IMR-90 (cell line): Measurements from ENCODE around the gene TMPRSS13. TPM values are rescaled to one million over a fixed set of nuclear protein-coding genes. Genes with fewer than 3 reads are reported as not detected.

Experiments used
- ATAC-seq: fragments of 200-7000 bp; cut with Tn5 transposase; 2 replicates; pipeline ENCODE4 v1.9.1; 2020; ENCODE audit warnings: low read depth, mild to moderate bottlenecking, moderate library complexity
- BruUV-seq: library from RNA; stranded (reverse); fragments of 400-500 nt; replicated peaks from 2 replicates; lab custom pipeline; 2021; lab: Mats Ljungman, UMichigan
- CTCF ChIA-PET: fragments of 300-600 bp; formaldehyde crosslinking; extraction: SDS; loops from one replicate; lab custom pipeline; 2021; ENCODE audit warnings: antibody characterized with exemption; lab: Yijun Ruan, JAX
- POLR2A ChIA-PET: fragments of 300-600 bp; sonication (Branson Sonifier 250); formaldehyde crosslinking; loops from one replicate; lab custom pipeline; 2022; ENCODE audit warnings: antibody characterized with exemption; ENCODE audit not compliant: unreplicated experiment; lab: Charles Lee
- DNase-seq: peaks from one replicate; pipeline ENCODE4 v3.0.0; 2013
- H2AFZ ChIP-seq: replicated peaks from 2 replicates; pipeline ENCODE3; 2013; ENCODE audit warnings: low read length, mild to moderate bottlenecking; ENCODE audit not compliant: poor library complexity
- H2AK5ac ChIP-seq: 2 replicates; pipeline ENCODE4 v1.6.1; 2013; ENCODE audit warnings: low read depth, low read length, inconsistent platforms
- H2AK9ac ChIP-seq: replicated peaks from 2 replicates; pipeline ENCODE3; 2013; ENCODE audit warnings: mild to moderate bottlenecking, low read depth, low read length, moderate library complexity; ENCODE audit not compliant: poor library complexity
- H2BK120ac ChIP-seq: 2 replicates; pipeline ENCODE4 v1.6.1; 2013; ENCODE audit warnings: low read depth, low read length, inconsistent platforms
- H2BK15ac ChIP-seq: 3 replicates; pipeline ENCODE4 v1.6.1; 2013; ENCODE audit warnings: low read depth, low read length, inconsistent platforms
- H2BK20ac ChIP-seq: 2 replicates; pipeline ENCODE4 v1.6.1; 2013; ENCODE audit warnings: low read depth, mild to moderate bottlenecking, inconsistent platforms, low read length, moderate library complexity
- H2BK5ac ChIP-seq: 2 replicates; pipeline ENCODE4 v1.6.1; 2013; ENCODE audit warnings: mild to moderate bottlenecking, low read depth, low read length, inconsistent platforms; ENCODE audit not compliant: poor library complexity, severe bottlenecking
- H3K14ac ChIP-seq: replicated peaks from 2 replicates; pipeline ENCODE4 v1.6.1; 2013; ENCODE audit warnings: low read depth, low read length, inconsistent platforms
- H3K18ac ChIP-seq: 2 replicates; pipeline ENCODE4 v1.6.1; 2013; ENCODE audit warnings: low read depth, low read length, control low read depth
- H3K23ac ChIP-seq: 2 replicates; pipeline ENCODE4 v1.6.1; 2013; ENCODE audit warnings: low read depth, low read length, inconsistent platforms
- H3K27ac ChIP-seq: 2 replicates; pipeline ENCODE4 v1.5.1; 2013; ENCODE audit warnings: mild to moderate bottlenecking, control low read depth, low read length; ENCODE audit not compliant: insufficient read depth
- H3K27me3 ChIP-seq: 2 replicates; pipeline ENCODE4 v1.6.1; 2013; ENCODE audit warnings: low read length; ENCODE audit not compliant: control insufficient read depth, insufficient read depth
- H3K36me3 ChIP-seq: 2 replicates; pipeline ENCODE4 v1.6.1; 2013; ENCODE audit warnings: low read length, mixed read lengths; ENCODE audit not compliant: control insufficient read depth, insufficient read depth
- H3K4ac ChIP-seq: 2 replicates; pipeline ENCODE4 v1.6.1; 2013; ENCODE audit warnings: low read depth, low read length, inconsistent platforms
- H3K4me1 ChIP-seq: 2 replicates; pipeline ENCODE4 v1.6.1; 2013; ENCODE audit warnings: low read length, mixed read lengths; ENCODE audit not compliant: control insufficient read depth, insufficient read depth
- H3K4me2 ChIP-seq: 2 replicates; pipeline ENCODE4 v1.6.1; 2013; ENCODE audit warnings: low read depth, mild to moderate bottlenecking, control low read depth, low read length, moderate library complexity
- H3K4me3 ChIP-seq: 2 replicates; pipeline ENCODE4 v1.5.1; 2013; ENCODE audit warnings: low read depth, mild to moderate bottlenecking, control low read depth, low read length, moderate library complexity; ENCODE audit not compliant: insufficient read depth
- H3K56ac ChIP-seq: 2 replicates; pipeline ENCODE4 v1.6.1; 2013; ENCODE audit warnings: low read length, inconsistent platforms; ENCODE audit not compliant: insufficient read depth; ENCODE audit errors: extremely low read depth
- H3K79me1 ChIP-seq, 2 experiments: 2 replicates each; pipeline ENCODE4 v1.6.1; 2013; ENCODE audit warnings: low read length in 2 of 2, inconsistent platforms in 1 of 2, low read depth in 1 of 2
- H3K9ac ChIP-seq: 2 replicates; pipeline ENCODE4 v1.6.1; 2013; ENCODE audit warnings: low read depth, low read length, control low read depth
- H3K9me1 ChIP-seq: 2 replicates; pipeline ENCODE4 v1.6.1; 2013; ENCODE audit warnings: low read length, inconsistent platforms; ENCODE audit not compliant: insufficient read depth
- H3K9me3 ChIP-seq: 2 replicates; pipeline ENCODE4 v1.6.1; 2013; ENCODE audit warnings: low read length; ENCODE audit not compliant: control insufficient read depth, insufficient read depth
- H4K20me1 ChIP-seq: 2 replicates; pipeline ENCODE4 v1.6.1; 2013; ENCODE audit warnings: low read length, inconsistent platforms; ENCODE audit not compliant: insufficient read depth
- H4K5ac ChIP-seq: 2 replicates; pipeline ENCODE4 v1.6.1; 2013; ENCODE audit warnings: mild to moderate bottlenecking, low read depth, low read length, control low read depth
- H4K8ac ChIP-seq, 2 experiments: 2 replicates each; pipeline ENCODE4 v1.6.1; 2013; ENCODE audit warnings: low read depth in 2 of 2, low read length in 2 of 2, control low read depth in 1 of 2, inconsistent platforms in 1 of 2
- H4K91ac ChIP-seq: 2 replicates; pipeline ENCODE4 v1.6.1; 2013; ENCODE audit warnings: low read depth, low read length, inconsistent platforms; ENCODE audit not compliant: insufficient read depth
- BHLHE40 ChIP-seq: fragments of 150-350 bp; IDR thresholded peaks from 2 replicates; pipeline ENCODE4 v1.6.1; 2016; ENCODE audit warnings: mild to moderate bottlenecking, low read depth, low read length
- CEBPB ChIP-seq: IDR thresholded peaks from 2 replicates; pipeline ENCODE4 v1.6.1; 2012; ENCODE audit warnings: low read depth, low read length, improper control_type of control experiment
- CHD1 ChIP-seq: IDR thresholded peaks from 2 replicates; pipeline ENCODE4 v1.6.1; 2012; ENCODE audit warnings: low read depth, low read length, improper control_type of control experiment
- CTCF ChIP-seq: conservative IDR thresholded peaks from 2 replicates; pipeline ENCODE4 v1.5.1; 2012; ENCODE audit warnings: mild to moderate bottlenecking, low read depth, low read length, improper control_type of control experiment
- FOS ChIP-seq: fragments of 150-350 bp; IDR thresholded peaks from 2 replicates; pipeline ENCODE4 v1.6.1; 2016; ENCODE audit warnings: low read depth, low read length
- MAFK ChIP-seq: IDR thresholded peaks from 2 replicates; pipeline ENCODE4 v1.6.1; 2012; ENCODE audit warnings: low read depth, low read length, improper control_type of control experiment
- MAZ ChIP-seq: IDR thresholded peaks from 2 replicates; pipeline ENCODE4 v1.6.1; 2012; ENCODE audit warnings: low read depth, mild to moderate bottlenecking, low read length, improper control_type of control experiment, moderate library complexity, borderline replicate concordance
- MXI1 ChIP-seq: IDR thresholded peaks from 2 replicates; pipeline ENCODE4 v1.6.1; 2012; ENCODE audit warnings: low read depth, mild to moderate bottlenecking, low read length, moderate library complexity, borderline replicate concordance
- NFE2L2 ChIP-seq: fragments of 150-350 bp; IDR thresholded peaks from 2 replicates; pipeline ENCODE4 v1.6.1; 2016; ENCODE audit warnings: low read depth, mild to moderate bottlenecking, low read length
- POLR2A ChIP-seq: IDR thresholded peaks from 2 replicates; pipeline ENCODE4 v1.6.1; 2012; ENCODE audit warnings: mild to moderate bottlenecking, low read depth, low read length
- RAD21 ChIP-seq: IDR thresholded peaks from 2 replicates; pipeline ENCODE4 v1.6.1; 2012; ENCODE audit warnings: low read length, improper control_type of control experiment
- RCOR1 ChIP-seq: IDR thresholded peaks from 2 replicates; pipeline ENCODE4 v1.6.1; 2012; ENCODE audit warnings: mild to moderate bottlenecking, low read length, improper control_type of control experiment; ENCODE audit not compliant: insufficient replicate concordance
- RFX5 ChIP-seq: IDR thresholded peaks from 2 replicates; pipeline ENCODE4 v1.8.0; 2012; ENCODE audit warnings: low read depth, mild to moderate bottlenecking, low read length, moderate library complexity
- SMC3 ChIP-seq: fragments of 150-350 bp; IDR thresholded peaks from 2 replicates; pipeline ENCODE4 v1.6.1; 2016; ENCODE audit warnings: low read depth, mild to moderate bottlenecking, antibody characterized with exemption, low read length, moderate library complexity
- WGBS, 2 experiments: methylation state at CpG; one replicate each; pipeline versions ENCODE4 v1.1.5 to v1.1.7; 2013; ENCODE audit warnings: missing lambda C conversion rate in 2 of 2; ENCODE audit not compliant: insufficient read length in 1 of 2; ENCODE audit errors: extremely low coverage in 2 of 2; 5-methylcytosine and 5-hydroxymethylcytosine counted together
- dilution Hi-C: fragments of 300-500 bp; cut with HindIII; formaldehyde crosslinking; loops from one replicate; pipeline ENCODE4 v1.14.3; 2018; ENCODE audit warnings: low sequenced_read_pairs; ENCODE audit not compliant: unreplicated experiment
- in situ Hi-C: fragments of 300-500 bp; cut with MboI; formaldehyde crosslinking; loops from 3 replicates; pipeline ENCODE4 v1.14.3; 2019; ENCODE audit warnings: low sequenced_read_pairs, inconsistent platforms, mixed read lengths
- intact Hi-C: fragments of 100-400 bp; cut with micrococcal nuclease; formaldehyde crosslinking; loops from 2 replicates; pipeline ENCODE4 v1.10.0; 2022
- polyA plus RNA-seq, 3 experiments: library from polyadenylated mRNA; depleted of rRNA; stranded (reverse); fragments of >200 nt; gene quantifications; 2 replicates each; pipeline ENCODE4 v1.2.3, GENCODE V29; 2012; ENCODE audit warnings: low replicate concordance in 1 of 3
- total RNA-seq: library from RNA; depleted of rRNA; stranded (reverse); fragments of >200 nt; gene quantifications from 2 replicates; pipeline ENCODE4 v1.2.3, GENCODE V29; 2012
- TF ChIP-seq, protein P1 (sequence below): fragments of 150-350 bp; IDR thresholded peaks from 2 replicates; pipeline ENCODE4 v1.6.1; 2016; ENCODE audit warnings: low read depth, mild to moderate bottlenecking, low read length, moderate library complexity, borderline replicate concordance
- TF ChIP-seq, protein P2 (sequence below): fragments of 150-350 bp; IDR thresholded peaks from 2 replicates; pipeline ENCODE4 v1.6.1; 2017; ENCODE audit warnings: mild to moderate bottlenecking, antibody characterized with exemption, low read length, low read depth

TMPRSS13 gene
- total and polyA plus RNA-seq, 2 of the 4 experiments (the other 2 are of a cell fraction), result not detected

DNA sequence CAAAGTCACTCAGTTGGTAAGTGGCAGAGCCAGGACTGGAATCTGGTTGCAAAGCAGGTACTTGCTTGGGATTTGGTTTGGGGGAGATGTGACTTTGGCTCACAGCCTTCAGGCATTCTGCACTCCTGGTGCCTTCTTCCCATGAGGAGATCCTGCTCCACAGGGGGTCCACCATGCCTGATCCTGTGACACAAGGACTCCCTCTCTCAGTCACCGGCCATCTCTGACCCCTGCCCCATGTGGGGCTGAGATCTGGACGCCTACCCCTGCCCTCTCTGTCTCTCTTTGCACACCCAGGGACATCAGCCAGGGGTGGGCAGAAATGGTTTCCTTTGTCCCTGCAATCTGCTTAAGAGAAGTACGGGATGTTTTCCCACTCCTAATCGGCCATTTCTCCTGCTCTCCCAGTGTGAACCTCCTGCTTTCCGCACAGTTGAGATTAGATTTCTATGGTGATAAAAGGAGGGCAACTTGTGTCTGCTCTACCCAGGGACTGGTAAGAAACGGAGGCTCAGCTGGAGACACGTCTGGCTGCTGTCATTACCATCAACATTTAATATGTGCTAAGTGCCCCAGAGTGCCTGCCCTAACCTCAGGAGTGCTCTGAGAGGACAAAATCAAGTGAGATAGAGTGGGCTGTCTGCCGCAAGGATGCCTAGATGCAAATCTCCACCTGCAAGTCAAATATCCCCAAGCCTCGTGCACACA is 41.6 kb downstream of the TMPRSS13 start:
- no peak overlapping the region for H3K14ac ChIP-seq
- ChIA-PET CTCF (no interaction called here), POLR2A (no interaction called here)
- H2AK5ac ChIP-seq, result no peak overlapping the region
- H2BK20ac ChIP-seq, result no peak overlapping the region
- H3K9me3 ChIP-seq, result no peaks in the 10 kb centered on the region
- H4K20me1 ChIP-seq, result no peaks in the 10 kb centered on the region
- no peak for TF ChIP-seq NFE2L2
- no peak for TF ChIP-seq FOS
- TF ChIP-seq MXI1, result no peak
- no peak for TF ChIP-seq CEBPB
- TF ChIP-seq MAZ, result no peak
- TF ChIP-seq CHD1, result no peak
- TF ChIP-seq SMC3, result no peak
- no peak for TF ChIP-seq BHLHE40
- TF ChIP-seq RFX5, result no peak
- TF ChIP-seq, protein P1, sequence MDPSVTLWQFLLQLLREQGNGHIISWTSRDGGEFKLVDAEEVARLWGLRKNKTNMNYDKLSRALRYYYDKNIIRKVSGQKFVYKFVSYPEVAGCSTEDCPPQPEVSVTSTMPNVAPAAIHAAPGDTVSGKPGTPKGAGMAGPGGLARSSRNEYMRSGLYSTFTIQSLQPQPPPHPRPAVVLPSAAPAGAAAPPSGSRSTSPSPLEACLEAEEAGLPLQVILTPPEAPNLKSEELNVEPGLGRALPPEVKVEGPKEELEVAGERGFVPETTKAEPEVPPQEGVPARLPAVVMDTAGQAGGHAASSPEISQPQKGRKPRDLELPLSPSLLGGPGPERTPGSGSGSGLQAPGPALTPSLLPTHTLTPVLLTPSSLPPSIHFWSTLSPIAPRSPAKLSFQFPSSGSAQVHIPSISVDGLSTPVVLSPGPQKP, result no peak
- no peak for TF ChIP-seq POLR2A
- TF ChIP-seq, protein P2, sequence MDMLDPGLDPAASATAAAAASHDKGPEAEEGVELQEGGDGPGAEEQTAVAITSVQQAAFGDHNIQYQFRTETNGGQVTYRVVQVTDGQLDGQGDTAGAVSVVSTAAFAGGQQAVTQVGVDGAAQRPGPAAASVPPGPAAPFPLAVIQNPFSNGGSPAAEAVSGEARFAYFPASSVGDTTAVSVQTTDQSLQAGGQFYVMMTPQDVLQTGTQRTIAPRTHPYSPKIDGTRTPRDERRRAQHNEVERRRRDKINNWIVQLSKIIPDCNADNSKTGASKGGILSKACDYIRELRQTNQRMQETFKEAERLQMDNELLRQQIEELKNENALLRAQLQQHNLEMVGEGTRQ, result no peak
- TF ChIP-seq RAD21, result no peak
- no peak for TF ChIP-seq CTCF
- TF ChIP-seq RCOR1, result no peak
- no peak for TF ChIP-seq MAFK
- no peak overlapping the region for H2BK120ac ChIP-seq
- H3K27me3 ChIP-seq, result peaks cover 2% of the 10 kb centered on the region; the same call in 1 of the 2 replicates
- H2AFZ ChIP-seq, result no peak overlapping the region
- no peak overlapping the region for H3K27ac ChIP-seq
- H3K9ac ChIP-seq, result no peak overlapping the region
- no peak overlapping the region for H2BK5ac ChIP-seq
- BruUV-seq, result no TSS peak
- H3K79me1 ChIP-seq, result no peaks in the 10 kb centered on the region
- H3K4me2 ChIP-seq, result no peak overlapping the region
- ATAC-seq (no peak), DNase-seq (no peak)
- in situ Hi-C loops (no loop called here), dilution Hi-C loops (no loop called here), intact Hi-C loops (no loop called here)
- H4K91ac ChIP-seq, result no peak overlapping the region
- no peak overlapping the region for H3K23ac ChIP-seq
- 33% methylated on average over 1 of the region's 9 CpGs; no CpG with 5 or more reads in 1 of the 2 experiments for WGBS, 2 experiments
- H3K36me3 ChIP-seq, result no peaks in the 10 kb centered on the region
- H3K18ac ChIP-seq, result no peak overlapping the region
- no peak overlapping the region for H2BK15ac ChIP-seq
- no peak overlapping the region for H4K8ac ChIP-seq
- H4K5ac ChIP-seq, result no peak overlapping the region
- no peaks in the 10 kb centered on the region for H3K4me1 ChIP-seq
- no peak overlapping the region for H3K4ac ChIP-seq
- H2AK9ac ChIP-seq, result no peak overlapping the region
- no peak overlapping the region for H3K4me3 ChIP-seq
- H3K56ac ChIP-seq, result no peak overlapping the region
- H3K9me1 ChIP-seq, result no peaks in the 10 kb centered on the region
